ENCODE measurements around the gene F12. TPM values are rescaled to one million over a fixed set of nuclear protein-coding genes. Genes with fewer than 3 reads are reported as not detected.

F12 gene
- total RNA-seq, 2 donors from 2014 or later, result 0.95 to 2.9 TPM

- no peak overlapping the region for H3K4me3 Mint-ChIP-seq
Observed at GRCh38 chr5:177431317-177432142, 22.2 kb upstream of the F12 start.

GRCh38 chr5:177430972-177431316 lies 21.6 kb upstream of the F12 start:
- Histone ChIP-seq H3K36me3 (ENCODE audit: control insufficient read depth, insufficient read depth, low read length) (peaks cover 20% of the 10 kb centered on the region), H3K27me3 (ENCODE audit: control insufficient read depth, insufficient read depth, low read length, poor library complexity, severe bottlenecking) (no peaks in the 10 kb centered on the region), H3K4me3 (ENCODE audit: low read length) (no peak overlapping the region), H3K27ac (ENCODE audit: low read depth, low read length) (no peak overlapping the region), H3K4me1 (ENCODE audit: control insufficient read depth, insufficient read depth, low read length) (no peaks in the 10 kb centered on the region), H3K9me3 (ENCODE audit: control insufficient read depth, low read length) (no peaks in the 10 kb centered on the region), H3K9ac (ENCODE audit: extremely low read depth, low read length, poor library complexity, severe bottlenecking) (no peak overlapping the region)
- H3K4me3 Mint-ChIP-seq, result no peak overlapping the region
- no peak overlapping the region for H3K27ac Mint-ChIP-seq
- peaks cover 23% of the 10 kb centered on the region for H3K36me3 Mint-ChIP-seq (ENCODE audit: low read depth)
- WGBS, 2 experiments (ENCODE audit: insufficient coverage in 1 of 2, insufficient read length in 1 of 2), result 84 to 89% methylated on average over 3 to 7 of the region's 7 CpGs
- H3K4me1 Mint-ChIP-seq, result peaks cover 6% of the 10 kb centered on the region
- no peak for DNase-seq
- no peak for TF ChIP-seq CTCF (conservative IDR thresholded peaks at IDR 0.05)
- H3K9me3 Mint-ChIP-seq, result no peaks in the 10 kb centered on the region
- no peaks in the 10 kb centered on the region for H3K27me3 Mint-ChIP-seq (ENCODE audit: insufficient read depth)

More at GRCh38 chr5:177431317-177432142, 22.2 kb upstream of the F12 start:
- Histone ChIP-seq H3K9me3 (ENCODE audit: control insufficient read depth, low read length) (no peaks in the 10 kb centered on the region), H3K36me3 (ENCODE audit: control insufficient read depth, insufficient read depth, low read length) (peaks cover 22% of the 10 kb centered on the region), H3K4me1 (ENCODE audit: control insufficient read depth, insufficient read depth, low read length) (no peaks in the 10 kb centered on the region), H3K27ac (ENCODE audit: low read depth, low read length) (no peak overlapping the region), H3K9ac (ENCODE audit: extremely low read depth, low read length, poor library complexity, severe bottlenecking) (no peak overlapping the region), H3K4me3 (ENCODE audit: low read length) (no peak overlapping the region), H3K27me3 (ENCODE audit: control insufficient read depth, insufficient read depth, low read length, poor library complexity, severe bottlenecking) (no peaks in the 10 kb centered on the region)
- WGBS, 2 experiments (ENCODE audit: insufficient coverage in 1 of 2, insufficient read length in 1 of 2), result 96 to 99% methylated on average over 19 to 29 of the region's 29 CpGs
- DNase-seq, result no peak
- H3K4me1 Mint-ChIP-seq, result peaks cover 6% of the 10 kb centered on the region
- peaks cover 24% of the 10 kb centered on the region for H3K36me3 Mint-ChIP-seq (ENCODE audit: low read depth)
- no peaks in the 10 kb centered on the region for H3K9me3 Mint-ChIP-seq
- H3K27me3 Mint-ChIP-seq (ENCODE audit: insufficient read depth), result no peaks in the 10 kb centered on the region
- no peak overlapping the region for H3K27ac Mint-ChIP-seq
- no peak for TF ChIP-seq CTCF (conservative IDR thresholded peaks at IDR 0.05)

- Mint-ChIP-seq H3K4me3 (no peak overlapping the region), H3K9me3 (no peaks in the 10 kb centered on the region), H3K4me1 (peaks cover 9% of the 10 kb centered on the region), H3K36me3 (ENCODE audit: low read depth) (peaks cover 18% of the 10 kb centered on the region), H3K27ac (no peak overlapping the region), H3K27me3 (ENCODE audit: insufficient read depth) (no peaks in the 10 kb centered on the region)
- 92 to 93% methylated on average over 12 to 26 of the region's 26 CpGs for WGBS, 2 experiments (ENCODE audit: insufficient coverage in 1 of 2, insufficient read length in 1 of 2)
- TF ChIP-seq CTCF (conservative IDR thresholded peaks at IDR 0.05), result no peak
- peak; percentile 41 for DNase-seq
- H3K4me3 ChIP-seq (ENCODE audit: low read length), result no peak overlapping the region
- no peaks in the 10 kb centered on the region for H3K9me3 ChIP-seq (ENCODE audit: control insufficient read depth, low read length)
- no peaks in the 10 kb centered on the region for H3K27me3 ChIP-seq (ENCODE audit: control insufficient read depth, insufficient read depth, low read length, poor library complexity, severe bottlenecking)
- no peak overlapping the region for H3K9ac ChIP-seq (ENCODE audit: extremely low read depth, low read length, poor library complexity, severe bottlenecking)
- H3K4me1 ChIP-seq (ENCODE audit: control insufficient read depth, insufficient read depth, low read length), result no peaks in the 10 kb centered on the region
- no peak overlapping the region for H3K27ac ChIP-seq (ENCODE audit: low read depth, low read length)
- H3K36me3 ChIP-seq (ENCODE audit: control insufficient read depth, insufficient read depth, low read length), result peaks cover 20% of the 10 kb centered on the region
Observed at GRCh38 chr5:177430140-177430951, 21.0 kb upstream of the F12 start.
